Retinal pigment epithelial cell (primary cell): ENCODE data around the gene MAFG.

ENCODE experiments used
- DNase-seq: peaks from one replicate; pipeline ENCODE4 v3.0.0-alpha.2; 2010; ENCODE audit warnings: low read depth
- H3K4me3 ChIP-seq: 2 replicates; pipeline ENCODE4 v1.5.1; 2011; ENCODE audit warnings: mild to moderate bottlenecking, low read length, control low read depth, moderate library complexity
- TF ChIP-seq, protein P1 (sequence below): conservative IDR thresholded peaks from 2 replicates; pipeline ENCODE4 v1.5.1; 2011; ENCODE audit warnings: low read depth, low read length, control low read depth, inconsistent platforms

MAFG gene

GRCh38 chr17:81940538-81941483 lies 13.3 kb upstream of the MAFG start:
- TF ChIP-seq, protein P1, sequence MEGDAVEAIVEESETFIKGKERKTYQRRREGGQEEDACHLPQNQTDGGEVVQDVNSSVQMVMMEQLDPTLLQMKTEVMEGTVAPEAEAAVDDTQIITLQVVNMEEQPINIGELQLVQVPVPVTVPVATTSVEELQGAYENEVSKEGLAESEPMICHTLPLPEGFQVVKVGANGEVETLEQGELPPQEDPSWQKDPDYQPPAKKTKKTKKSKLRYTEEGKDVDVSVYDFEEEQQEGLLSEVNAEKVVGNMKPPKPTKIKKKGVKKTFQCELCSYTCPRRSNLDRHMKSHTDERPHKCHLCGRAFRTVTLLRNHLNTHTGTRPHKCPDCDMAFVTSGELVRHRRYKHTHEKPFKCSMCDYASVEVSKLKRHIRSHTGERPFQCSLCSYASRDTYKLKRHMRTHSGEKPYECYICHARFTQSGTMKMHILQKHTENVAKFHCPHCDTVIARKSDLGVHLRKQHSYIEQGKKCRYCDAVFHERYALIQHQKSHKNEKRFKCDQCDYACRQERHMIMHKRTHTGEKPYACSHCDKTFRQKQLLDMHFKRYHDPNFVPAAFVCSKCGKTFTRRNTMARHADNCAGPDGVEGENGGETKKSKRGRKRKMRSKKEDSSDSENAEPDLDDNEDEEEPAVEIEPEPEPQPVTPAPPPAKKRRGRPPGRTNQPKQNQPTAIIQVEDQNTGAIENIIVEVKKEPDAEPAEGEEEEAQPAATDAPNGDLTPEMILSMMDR, result no peak
- no peak overlapping the region for H3K4me3 ChIP-seq
- DNase-seq, result no peak

- DNase-seq, result no peak
- TF ChIP-seq, protein P1, result no peak
These were observed 12.4 kb upstream of the MAFG start for GRCh38 chr17:81939881-81940385.

DNA sequence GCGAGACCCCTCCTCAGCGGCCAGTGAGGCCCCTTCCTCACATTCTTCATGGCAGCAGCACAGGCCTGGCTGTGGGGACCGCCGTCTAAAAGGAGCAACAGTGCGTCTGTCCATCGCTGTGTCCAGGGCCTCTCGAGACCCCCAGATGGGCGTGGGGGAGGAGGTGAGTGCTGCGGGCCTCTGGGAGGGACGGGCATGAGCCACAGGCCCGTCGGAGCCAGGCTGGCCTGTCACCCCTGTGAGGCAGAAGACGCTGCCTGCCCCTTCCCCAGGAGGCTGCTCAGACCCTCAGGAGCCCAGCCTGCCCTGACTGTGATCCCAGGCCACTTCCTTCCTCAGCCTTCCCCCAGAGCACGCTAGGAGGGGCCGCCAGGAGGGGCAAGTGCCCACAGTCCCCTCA lies 11.7 kb upstream of the MAFG start:
- no peak for DNase-seq
- TF ChIP-seq, protein P1, result no peak
- no peak overlapping the region for H3K4me3 ChIP-seq

More at GRCh38 chr17:81939881-81940385, 12.4 kb upstream of the MAFG start:
- H3K4me3 ChIP-seq, result no peak overlapping the region

DNA sequence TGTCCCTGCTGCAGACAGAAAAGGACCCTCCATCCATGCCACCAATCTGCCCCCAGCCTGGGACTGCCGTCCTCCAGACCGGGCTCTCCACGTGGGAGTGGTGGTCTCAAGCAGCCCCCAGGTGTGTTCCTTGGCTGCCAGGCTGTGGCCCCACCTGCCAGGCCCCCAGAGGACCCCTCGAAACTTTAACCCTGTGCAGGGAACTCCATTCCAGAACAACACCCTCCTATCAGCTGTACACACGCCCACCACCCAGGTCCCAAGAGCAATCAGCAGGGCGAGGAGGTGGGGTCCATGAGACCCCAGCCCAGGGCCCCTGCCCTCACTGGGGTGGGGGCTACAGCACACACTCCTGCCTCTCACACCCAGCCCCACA lies 8.2 kb upstream of the MAFG start:
- no peak for DNase-seq
- TF ChIP-seq, protein P1, result no peak
- no peak overlapping the region for H3K4me3 ChIP-seq

DNA sequence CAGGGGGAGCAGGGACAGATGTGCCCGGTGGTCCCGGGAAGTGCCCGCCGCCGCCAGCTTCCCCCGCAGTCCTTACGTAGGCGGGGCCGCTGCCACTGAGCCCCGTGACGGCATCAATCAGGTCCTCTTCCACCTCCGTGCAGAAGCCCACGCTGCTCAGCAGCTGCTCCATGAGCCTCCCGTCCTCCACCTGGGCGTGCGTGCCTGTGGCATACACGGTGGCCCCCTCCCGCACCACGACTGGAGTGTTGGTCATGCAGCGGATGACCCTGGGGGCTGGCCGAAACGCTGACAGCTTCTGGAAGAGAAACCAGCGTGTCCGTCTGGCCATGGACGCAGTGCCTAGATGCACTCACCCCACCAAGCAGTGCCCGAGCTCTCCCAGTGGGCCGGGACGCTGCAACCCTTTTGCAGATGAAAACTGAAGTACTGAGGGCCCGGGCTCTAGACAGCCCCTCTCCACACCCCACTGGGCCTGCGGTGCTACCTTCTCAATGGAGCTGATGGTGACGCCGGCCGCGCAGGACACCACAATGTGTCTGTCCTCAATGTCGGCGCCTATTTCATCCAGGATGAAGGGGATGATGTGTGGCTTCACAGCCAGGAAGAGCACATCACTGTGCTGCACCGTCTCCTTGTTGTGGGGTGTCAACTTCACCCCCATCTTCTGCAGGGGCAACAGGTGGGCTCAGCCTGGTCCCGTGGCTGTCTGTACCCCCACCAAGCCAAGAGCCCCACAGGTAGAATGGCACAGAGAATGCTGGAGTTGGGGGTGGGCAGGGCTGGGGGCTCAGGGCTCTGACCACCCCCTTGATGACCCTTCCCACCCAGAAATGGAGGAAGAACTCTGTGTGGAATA lies 7.5 kb upstream of the MAFG start:
- DNase-seq, result no peak
- TF ChIP-seq, protein P1, result no peak
- no peak overlapping the region for H3K4me3 ChIP-seq

DNA sequence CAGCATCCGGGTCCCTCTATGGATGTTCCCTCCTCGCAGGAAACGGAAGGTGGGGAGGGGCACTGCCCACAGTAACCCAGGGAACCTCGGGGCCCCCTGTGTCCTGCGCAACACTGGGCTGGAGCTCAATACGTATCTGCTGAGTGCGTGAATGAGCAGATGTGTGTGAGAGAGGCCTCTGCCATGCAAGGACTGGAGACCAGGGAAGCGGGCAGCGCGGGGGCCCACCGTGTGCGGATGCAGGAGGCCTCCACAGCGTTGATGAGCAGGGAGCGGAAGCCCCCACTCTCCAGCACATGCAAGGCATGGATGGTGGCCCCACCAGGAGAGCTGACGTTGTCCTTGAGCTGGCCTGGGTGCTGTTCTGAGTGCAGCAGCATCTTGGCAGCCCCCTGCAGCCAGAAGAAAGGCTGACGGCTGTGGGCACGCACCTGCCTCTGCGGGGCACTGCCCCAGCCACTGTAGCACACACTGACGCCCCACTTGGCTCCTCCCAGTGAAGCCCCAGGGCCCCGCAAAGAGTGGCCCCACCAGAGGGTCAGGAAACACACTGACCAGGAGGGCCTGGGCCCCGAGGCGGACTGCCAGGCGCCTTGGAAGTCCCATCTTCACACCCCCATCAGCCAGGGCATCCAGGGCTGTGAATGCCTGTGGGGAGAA lies 6.7 kb upstream of the MAFG start:
- TF ChIP-seq, protein P1, result no peak
- no peak for DNase-seq
- no peak overlapping the region for H3K4me3 ChIP-seq
